Fibroblast of skin of right biceps (primary cell): ENCODE measurements around the gene ADGRG2.

ENCODE experiments used
- DNase-seq: peaks from one replicate; pipeline ENCODE4 v3.0.0-alpha.2; 2013

The ADGRG2 gene

DNA sequence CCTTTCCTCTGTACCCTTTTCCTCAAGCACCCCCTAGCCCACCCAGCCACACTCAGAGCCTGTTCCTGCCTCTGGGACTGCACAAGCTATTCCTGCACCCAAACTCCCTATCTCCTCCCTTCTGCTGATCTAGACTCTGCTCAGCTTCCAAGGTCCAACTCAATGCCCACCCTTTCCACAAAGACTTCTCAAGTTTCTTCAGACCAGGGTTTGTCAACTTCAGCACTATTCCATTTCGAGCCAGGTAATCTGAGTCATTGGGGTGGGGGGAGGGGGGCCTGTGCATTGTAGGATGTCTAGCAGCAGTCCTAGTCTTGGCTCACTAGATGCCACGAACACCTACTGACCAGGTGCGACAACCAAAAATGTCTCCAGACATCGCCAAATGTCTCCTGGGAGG, 175.7 kb downstream of the ADGRG2 start:
- no peak for DNase-seq

DNA sequence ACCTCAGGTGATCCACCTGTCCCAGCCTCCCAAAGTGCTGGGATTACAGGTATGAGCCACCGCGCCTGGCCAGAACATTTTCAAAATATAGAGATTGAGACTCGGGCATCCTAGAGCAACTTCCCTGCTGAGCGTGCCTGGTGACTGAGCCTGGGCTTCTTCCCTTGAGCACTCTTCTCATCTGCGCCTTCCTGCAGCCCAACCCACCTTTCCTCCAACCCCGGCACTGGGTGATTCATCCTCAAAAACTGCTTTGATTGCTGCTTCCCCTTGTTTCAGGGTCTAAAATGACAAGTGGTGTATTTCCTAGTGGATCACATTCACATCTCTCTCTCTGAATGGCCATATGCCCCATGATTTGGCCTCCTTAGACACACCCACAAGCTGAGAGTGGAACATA, 176.1 kb downstream of the ADGRG2 start:
- DNase-seq, result peak; percentile 16

GRCh38 chrX:18945483-18945882, 176.8 kb downstream of the ADGRG2 start:
- DNase-seq, result no peak

- no peak for DNase-seq
Observed at GRCh38 chrX:18944482-18944881, 177.8 kb downstream of the ADGRG2 start.

- no peak for DNase-seq
Observed at GRCh38 chrX:18941896-18942295, 180.4 kb downstream of the ADGRG2 start.
